Tongue (tissue), 2 donors: Measurements from ENCODE around the gene AAR2. TPM values are rescaled to one million over a fixed set of nuclear protein-coding genes. Genes with fewer than 3 reads are reported as not detected.

ENCODE experiments used
- DNase-seq: peaks from one replicate; pipeline ENCODE4 v3.0.0-alpha.2; 2015
- total RNA-seq: library from RNA; depleted of rRNA; stranded (reverse); fragments of >200 nt; gene quantifications from one replicate; pipeline ENCODE4 v1.2.3, GENCODE V29; 2014

Gene AAR2
- total RNA-seq, 1 donor from 2014 or later: 24.3 TPM

- DNase-seq: no peak
Observed at GRCh38 chr20:36218380-36219064, 17.8 kb upstream of the AAR2 start.

- DNase-seq: no peak
Observed at GRCh38 chr20:36219671-36220220, 16.5 kb upstream of the AAR2 start.

GRCh38 chr20:36225666-36226065 is 10.6 kb upstream of the AAR2 start:
- no peak for DNase-seq

GRCh38 chr20:36228770-36229169 is 7.5 kb upstream of the AAR2 start:
- DNase-seq: no peak

- DNase-seq: no peak
Observed at GRCh38 chr20:36230019-36230418, 6.3 kb upstream of the AAR2 start.

GRCh38 chr20:36231331-36231730 is 4.9 kb upstream of the AAR2 start:
- DNase-seq: no peak

- DNase-seq: peak; percentile 21
Observed at GRCh38 chr20:36234771-36235320, 1.4 kb upstream of the AAR2 start.

GRCh38 chr20:36236786-36237121 is 476 bp downstream of the AAR2 start:
- DNase-seq: no peak

- DNase-seq: no peak
Observed at GRCh38 chr20:36237477-36237876, 1.2 kb downstream of the AAR2 start.

- DNase-seq: no peak
Observed at GRCh38 chr20:36238153-36238552, 1.9 kb downstream of the AAR2 start.

GRCh38 chr20:36238760-36239159 is 2.5 kb downstream of the AAR2 start:
- no peak for DNase-seq

- DNase-seq: no peak
Observed at GRCh38 chr20:36240076-36240475, 3.8 kb downstream of the AAR2 start.

- DNase-seq: no peak
Observed at GRCh38 chr20:36241678-36242077, 5.4 kb downstream of the AAR2 start.

GRCh38 chr20:36243726-36244125 is 7.4 kb downstream of the AAR2 start:
- no peak for DNase-seq

- DNase-seq: no peak
Observed at GRCh38 chr20:36246401-36246800, 10.1 kb downstream of the AAR2 start.

- DNase-seq: no peak
Observed at GRCh38 chr20:36248836-36249235, 12.6 kb downstream of the AAR2 start.

GRCh38 chr20:36249450-36249849 is 13.2 kb downstream of the AAR2 start:
- DNase-seq: no peak

GRCh38 chr20:36251426-36251825 is 15.1 kb downstream of the AAR2 start:
- peak; percentile 41 for DNase-seq

GRCh38 chr20:36252511-36252910 is 16.2 kb downstream of the AAR2 start:
- no peak for DNase-seq

GRCh38 chr20:36253036-36253435 is 16.8 kb downstream of the AAR2 start:
- no peak for DNase-seq

- no peak for DNase-seq
Observed at GRCh38 chr20:36254076-36254475, 17.8 kb downstream of the AAR2 start.

GRCh38 chr20:36255445-36255844 is 19.2 kb downstream of the AAR2 start:
- DNase-seq: no peak

GRCh38 chr20:36259177-36260061 is 23.1 kb downstream of the AAR2 start:
- no peak for DNase-seq
